Renal pelvis (tissue), 4 donors: ENCODE results near the gene GMEB2. TPM values are rescaled to one million over a fixed set of nuclear protein-coding genes. Genes with fewer than 3 reads are reported as not detected.
A peak's percentile ranks its signal among the peaks of the same experiment; 100 is the strongest.
"Not testable (repeated sequence)": the region's sequence is repeated elsewhere in the genome, so short reads cannot be mapped to it uniquely, and the experiment has no call there.

ENCODE experiments used
- DNase-seq: peaks from one replicate; pipeline ENCODE4 v3.0.0-alpha.2; 2013
- polyA plus RNA-seq, 3 donors: library from polyadenylated mRNA; unstranded; fragments of 120-200 nt; gene quantifications; one replicate each; pipeline ENCODE4 v1.2.1, GENCODE V29; 2013; ENCODE audit not compliant: insufficient read length in 3 of 3

Gene GMEB2
- polyA plus RNA-seq, 3 donors = 12.4 to 14.2 (median 12.8) TPM

GRCh38 chr20:63659370-63659769, 32.5 kb upstream of the GMEB2 start:
- no peak for DNase-seq

- no peak for DNase-seq
Observed at GRCh38 chr20:63658749-63659187, 31.9 kb upstream of the GMEB2 start.

GRCh38 chr20:63657937-63658748, 31.2 kb upstream of the GMEB2 start, which contains the start of gene RTEL1:
TSS of gene RTEL1 (plus strand) at chr20:63658312. CDS start at chr20:63659403, 1,091 bp downstream.
- peak; percentile 92 for DNase-seq

GRCh38 chr20:63657260-63657936, 30.5 kb upstream of the GMEB2 start:
- peak; percentile 24 for DNase-seq

- no peak for DNase-seq
Observed at GRCh38 chr20:63656451-63656850, 29.6 kb upstream of the GMEB2 start.

DNA sequence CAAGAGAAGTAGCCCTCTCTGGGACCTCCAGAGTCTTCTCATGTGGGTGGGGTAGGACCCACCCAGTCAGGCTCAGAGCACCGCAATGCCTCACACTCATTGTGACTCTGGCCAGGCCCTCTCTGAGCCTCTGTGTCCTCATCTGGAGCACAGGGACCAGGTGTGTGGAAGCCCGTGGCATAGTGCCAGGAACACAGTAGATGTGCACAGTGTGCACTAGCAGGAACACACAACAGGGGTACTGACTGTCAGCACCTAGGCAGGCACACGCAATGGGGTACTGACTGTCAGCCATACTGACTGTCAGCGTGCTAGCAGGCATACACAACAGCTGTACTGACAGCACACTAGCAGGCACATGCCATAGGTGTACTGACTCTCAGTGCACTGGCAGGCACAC, 28.3 kb upstream of the GMEB2 start:
- no peak for DNase-seq

DNA sequence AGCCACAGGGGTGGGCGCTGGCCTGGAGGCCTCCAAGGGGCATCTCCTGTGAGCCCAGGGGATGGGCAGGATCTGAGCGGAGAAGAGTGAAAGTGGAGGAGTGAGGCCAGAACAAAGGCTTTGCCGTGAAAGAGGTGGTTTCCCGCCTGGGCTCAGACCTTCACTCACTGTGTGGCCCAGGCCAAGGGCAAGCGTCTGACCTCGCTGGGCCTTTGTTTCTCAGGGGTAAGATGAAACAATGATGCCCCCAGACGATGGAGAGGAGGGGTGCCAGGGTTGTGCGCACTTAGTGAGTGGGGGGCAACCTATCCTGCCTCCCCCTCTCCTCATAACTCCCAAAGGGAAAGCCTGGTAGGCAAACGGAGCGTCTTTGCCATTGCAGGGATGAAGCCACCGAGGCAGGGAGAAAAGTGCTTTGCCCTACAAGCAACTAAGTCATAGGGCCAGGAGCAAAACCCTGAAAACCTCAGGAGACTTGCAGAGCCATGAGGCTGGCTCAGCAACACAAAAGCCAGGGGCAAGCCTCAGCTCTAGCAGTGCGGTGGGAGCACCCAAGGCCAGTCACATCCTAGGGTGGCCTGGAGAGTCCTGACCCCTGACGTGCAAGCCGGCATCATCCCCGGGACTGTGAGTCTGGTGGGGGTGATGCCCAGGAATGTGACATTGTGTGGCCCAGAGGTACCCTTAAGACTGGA, 27.2 kb upstream of the GMEB2 start:
- DNase-seq = no peak

DNA sequence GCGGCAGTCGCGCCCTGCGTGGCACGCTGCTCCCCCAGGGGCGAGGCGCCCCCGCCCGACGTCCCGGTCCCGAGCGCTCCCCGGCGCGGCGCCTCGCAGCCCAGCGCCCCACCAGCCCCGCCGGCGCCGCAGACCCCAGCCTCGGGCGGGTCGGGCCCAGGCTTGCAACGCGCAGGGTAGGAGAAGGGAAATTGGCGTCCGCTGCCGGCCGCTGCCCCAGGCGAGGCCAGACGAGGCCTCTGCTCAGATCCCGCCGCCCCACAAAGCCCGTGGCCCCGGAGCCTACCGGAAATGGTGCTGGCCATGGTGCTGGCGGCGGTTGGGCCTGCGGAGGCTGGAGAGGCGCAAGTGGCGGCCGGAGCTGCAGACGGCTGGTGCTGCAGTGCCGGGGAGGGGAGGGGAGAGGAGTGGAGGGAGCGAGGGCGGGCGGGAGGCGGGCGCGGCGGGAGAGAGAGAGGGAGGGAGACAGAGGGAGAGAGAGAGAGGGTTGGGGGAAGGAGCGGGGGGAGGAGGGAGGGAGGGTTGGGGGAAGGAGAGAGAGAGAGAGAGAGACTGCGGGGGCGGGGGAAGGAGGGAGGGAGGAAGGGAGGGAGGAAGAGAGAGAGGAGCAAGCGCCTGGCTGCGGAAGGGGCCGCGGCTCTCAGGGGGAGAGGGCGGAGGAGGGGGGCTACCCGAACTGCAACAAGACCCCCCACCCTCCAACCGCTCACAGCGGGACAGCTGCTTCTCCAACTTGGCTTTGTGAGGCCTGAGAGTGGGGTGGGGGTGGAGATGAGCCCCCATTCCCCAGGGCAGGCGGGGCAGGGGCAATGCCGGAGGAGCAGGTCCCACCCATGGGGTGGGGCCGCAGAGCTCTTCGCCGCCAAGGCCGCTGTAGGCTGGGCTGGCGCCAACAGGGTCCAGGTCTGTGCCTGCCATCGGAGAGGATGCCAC, 26.4 kb upstream of the GMEB2 start, which contains the start of gene STMN3:
STMN3 (minus strand) TSS at position 384 of the 933 bp plus-strand sequence; CDS start at position 305, 79 bp downstream.
- peak; percentile 94 for DNase-seq

DNA sequence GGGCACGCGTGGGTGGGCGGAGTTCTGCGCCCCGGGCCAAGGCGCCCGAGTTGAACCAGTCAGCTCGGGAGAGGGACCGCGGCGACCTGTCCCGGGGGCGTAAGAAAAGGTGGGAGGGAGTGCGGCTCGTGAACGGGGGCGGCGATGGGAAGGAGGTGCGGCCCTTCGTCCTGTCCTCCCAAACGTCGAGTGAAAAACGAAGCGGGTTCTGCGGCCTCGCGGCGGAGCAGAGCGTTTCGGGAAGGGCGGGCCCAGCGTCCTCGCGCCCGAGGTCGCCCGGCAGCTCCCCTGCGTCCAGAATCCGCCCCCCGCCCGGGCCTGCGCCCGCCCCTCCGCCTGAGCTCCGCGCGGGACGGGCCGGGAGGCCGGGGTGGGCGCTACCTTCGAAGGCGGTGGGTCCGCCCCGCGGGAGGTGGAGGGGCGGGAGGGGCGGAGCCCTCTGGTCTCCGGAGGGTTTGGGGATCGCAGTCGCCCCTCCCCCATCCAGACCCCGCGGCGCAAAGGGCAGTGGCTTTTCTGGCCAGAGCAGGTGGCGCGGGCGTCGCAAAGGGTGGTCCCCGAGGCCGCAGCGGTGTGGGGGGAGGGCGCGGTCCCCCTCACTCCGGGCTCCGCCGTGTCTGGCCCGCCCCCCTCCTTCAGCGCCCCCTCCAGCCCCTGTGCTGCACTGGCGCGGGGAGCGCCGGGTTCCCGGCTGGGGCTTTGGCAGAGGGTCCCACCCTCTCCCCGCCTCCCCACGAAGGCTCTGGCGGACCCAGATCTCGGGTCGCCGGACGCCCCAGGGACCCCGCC, 25.5 kb upstream of the GMEB2 start:
- DNase-seq = peak; percentile 28

DNA sequence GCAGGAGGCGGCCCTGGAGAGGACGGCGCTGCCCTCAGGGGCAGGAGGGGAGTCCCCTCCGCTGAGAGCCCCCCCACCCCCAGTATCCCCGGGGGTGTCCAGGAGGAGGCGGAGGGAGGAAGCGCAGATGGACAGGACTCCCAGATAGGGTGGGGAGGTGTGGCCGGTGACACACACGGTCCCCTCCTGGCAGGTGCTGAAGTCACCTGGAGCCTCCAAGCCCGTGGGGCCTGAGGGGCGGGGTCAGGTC, 25.0 kb upstream of the GMEB2 start:
- no peak for DNase-seq

GRCh38 chr20:63650486-63650885, 23.6 kb upstream of the GMEB2 start:
- DNase-seq = not testable (repeated sequence)

DNA sequence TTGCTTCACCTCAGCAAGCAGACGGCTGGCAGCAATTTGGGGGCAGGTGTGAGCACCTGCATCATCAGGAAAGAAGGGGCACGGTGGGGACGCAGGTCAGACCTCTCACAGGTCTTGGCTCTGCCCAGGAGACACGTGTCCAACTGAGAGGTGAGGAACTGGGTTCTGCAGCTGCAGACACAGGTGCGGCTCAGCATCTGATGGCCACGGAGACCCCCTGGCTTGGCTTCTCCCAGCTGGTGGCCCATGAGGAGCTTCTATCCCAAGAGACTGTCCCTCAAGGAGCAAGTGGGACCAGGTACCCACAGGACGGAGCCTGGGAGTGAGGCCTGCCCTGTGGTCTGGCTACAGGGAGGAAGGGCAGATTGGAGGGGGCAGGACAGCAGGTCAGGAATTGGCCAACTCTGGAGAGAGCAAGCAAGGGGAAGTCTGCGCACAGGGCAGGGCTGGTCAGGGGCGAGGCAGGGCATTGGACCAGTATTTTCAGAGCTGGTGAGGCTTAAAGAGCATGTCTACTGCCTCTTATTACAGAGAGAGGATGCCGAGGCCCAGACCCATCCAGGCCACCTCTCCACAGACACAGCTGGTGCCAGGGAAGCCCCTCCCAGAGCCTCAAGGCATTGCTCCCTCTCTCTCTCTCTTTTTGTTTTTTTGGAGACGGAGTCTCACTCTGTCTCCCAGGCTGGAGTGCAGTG, 22.1 kb upstream of the GMEB2 start:
- no peak for DNase-seq

GRCh38 chr20:63648190-63648589, 21.3 kb upstream of the GMEB2 start:
- DNase-seq = no peak

DNA sequence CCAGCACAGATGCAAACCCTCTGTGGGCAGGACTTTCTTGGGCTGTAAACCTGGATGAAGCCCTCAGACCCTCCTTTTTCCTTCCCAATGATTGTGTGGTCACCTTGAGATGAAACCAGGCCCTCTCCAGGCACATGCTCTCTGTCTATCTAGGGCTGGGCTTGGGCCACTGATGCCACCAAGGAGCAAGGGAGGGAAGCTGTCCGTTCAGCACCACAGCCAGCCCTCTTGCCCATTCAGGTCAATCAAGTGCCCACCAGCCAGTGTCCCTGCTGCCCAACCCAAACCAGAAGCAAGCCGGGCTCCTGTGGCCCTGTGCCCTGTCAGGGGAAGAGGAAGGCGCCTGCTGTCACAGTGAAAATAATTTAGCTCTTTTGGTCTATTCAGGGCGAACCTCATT, 18.3 kb upstream of the GMEB2 start:
- no peak for DNase-seq

GRCh38 chr20:63643946-63644345, 17.0 kb upstream of the GMEB2 start:
- DNase-seq = no peak

GRCh38 chr20:63643499-63643898, 16.6 kb upstream of the GMEB2 start:
- DNase-seq = no peak

DNA sequence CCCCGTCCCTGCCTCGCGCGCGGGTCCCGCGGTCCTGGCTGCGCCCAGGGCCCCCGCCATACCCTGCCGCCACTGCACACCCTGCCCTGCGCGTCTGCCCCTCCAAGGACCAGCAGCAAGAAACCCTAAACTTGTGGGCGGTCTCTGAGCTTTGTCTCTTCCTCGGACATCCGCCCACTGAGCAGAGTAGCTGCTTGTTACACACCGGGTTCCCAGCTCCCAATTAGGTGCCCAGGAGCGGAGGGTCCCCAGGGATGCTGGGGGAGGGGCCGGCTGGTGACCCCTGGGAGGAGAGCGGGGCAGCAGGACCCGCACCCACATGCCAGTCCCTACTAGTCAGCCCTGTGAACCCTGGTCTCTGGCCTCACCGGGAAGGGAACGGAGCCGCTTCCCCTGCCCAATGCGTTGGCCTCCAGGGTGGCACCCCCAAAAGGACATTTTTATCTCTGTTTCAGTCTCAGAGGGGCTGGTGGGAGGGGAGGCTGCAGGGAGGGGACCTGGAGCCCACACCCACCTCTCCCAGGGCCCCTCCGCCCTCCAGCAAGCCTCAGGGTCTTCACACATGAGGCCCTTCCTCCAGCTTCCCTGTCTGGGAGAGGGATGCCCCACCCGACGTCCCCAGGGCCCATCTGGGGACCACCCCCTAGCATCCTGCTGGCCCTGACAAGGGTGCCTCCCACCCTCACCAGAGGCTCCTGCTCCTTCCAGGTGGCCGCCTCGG, 15.8 kb upstream of the GMEB2 start:
- DNase-seq = no peak

DNA sequence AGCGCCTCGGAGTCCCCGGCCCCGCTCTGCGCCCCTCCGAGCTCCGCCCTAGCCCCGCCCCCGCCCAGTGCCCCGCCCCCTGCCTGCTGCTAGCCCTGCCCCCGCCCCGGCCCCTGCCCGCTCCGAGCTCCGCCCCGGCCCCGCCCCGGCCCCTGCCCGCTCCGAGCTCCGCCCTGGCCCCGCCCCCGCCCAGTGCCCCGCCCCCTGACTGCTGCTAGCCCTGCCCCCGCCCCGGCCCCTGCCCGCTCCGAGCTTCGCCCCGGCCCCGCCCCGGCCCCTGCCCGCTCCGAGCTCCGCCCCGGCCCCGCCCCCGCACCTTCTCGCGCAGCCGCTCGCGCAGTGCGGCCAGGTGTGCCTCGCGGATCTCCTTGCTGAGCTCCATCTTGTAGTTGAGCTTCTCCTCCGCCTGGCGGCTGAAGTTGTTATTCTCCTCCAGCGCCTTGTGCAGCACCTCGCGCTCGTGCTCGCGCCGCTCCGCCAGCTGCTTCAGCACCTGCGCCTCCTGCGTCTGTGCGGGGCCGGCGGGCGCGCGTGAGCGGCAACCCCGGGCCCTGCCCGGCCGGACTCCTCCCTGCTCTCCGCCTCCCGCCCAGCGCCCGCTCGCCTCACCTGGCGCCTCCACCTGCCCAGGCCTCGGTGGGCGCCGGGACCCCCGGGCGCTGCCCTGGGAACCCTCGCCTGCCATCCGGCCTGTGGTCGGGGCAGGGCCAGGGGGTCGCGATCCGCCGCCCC, 15.1 kb upstream of the GMEB2 start:
- DNase-seq = peak; percentile 85
